ENCODE results near the gene COL25A1.
"Not testable (repeated sequence)": the region's sequence is repeated elsewhere in the genome, so short reads cannot be mapped to it uniquely, and the experiment has no call there.

Gene COL25A1

GRCh38 chr4:109011241-109012026, 291.0 kb downstream of the COL25A1 start:
- DNase-seq (ENCODE audit: low spot score): no peak

- no peak for DNase-seq (ENCODE audit: low spot score)
Observed at GRCh38 chr4:109010521-109010920, 291.9 kb downstream of the COL25A1 start.

GRCh38 chr4:109009909-109010308, 292.5 kb downstream of the COL25A1 start:
- no peak for DNase-seq (ENCODE audit: low spot score)

- DNase-seq (ENCODE audit: low spot score): no peak
Observed at GRCh38 chr4:109007976-109008375, 294.5 kb downstream of the COL25A1 start.

GRCh38 chr4:109005523-109005922, 296.9 kb downstream of the COL25A1 start:
- DNase-seq (ENCODE audit: low spot score): no peak

DNA sequence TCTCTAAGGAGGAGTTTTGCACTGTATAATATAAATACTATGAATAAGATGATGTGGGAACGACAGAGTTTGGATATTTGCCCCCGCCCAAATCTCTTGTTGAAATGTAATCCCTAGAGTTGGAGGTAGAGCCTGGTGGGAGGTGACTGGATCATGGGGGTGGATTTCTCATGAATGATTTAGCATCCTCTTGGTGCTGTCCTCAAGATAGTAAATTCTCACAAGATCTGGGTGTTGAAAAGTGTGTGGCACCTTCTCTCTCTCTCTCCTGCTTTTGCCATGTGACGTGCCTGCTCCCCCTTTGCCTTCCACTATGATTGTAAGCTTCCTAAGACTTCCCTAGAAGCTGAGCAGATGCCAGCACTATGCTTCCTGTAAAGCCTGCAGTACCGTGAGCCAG, 298.0 kb downstream of the COL25A1 start:
- DNase-seq (ENCODE audit: low spot score): no peak

GRCh38 chr4:109003964-109004363, 298.5 kb downstream of the COL25A1 start:
- no peak for DNase-seq (ENCODE audit: low spot score)

DNA sequence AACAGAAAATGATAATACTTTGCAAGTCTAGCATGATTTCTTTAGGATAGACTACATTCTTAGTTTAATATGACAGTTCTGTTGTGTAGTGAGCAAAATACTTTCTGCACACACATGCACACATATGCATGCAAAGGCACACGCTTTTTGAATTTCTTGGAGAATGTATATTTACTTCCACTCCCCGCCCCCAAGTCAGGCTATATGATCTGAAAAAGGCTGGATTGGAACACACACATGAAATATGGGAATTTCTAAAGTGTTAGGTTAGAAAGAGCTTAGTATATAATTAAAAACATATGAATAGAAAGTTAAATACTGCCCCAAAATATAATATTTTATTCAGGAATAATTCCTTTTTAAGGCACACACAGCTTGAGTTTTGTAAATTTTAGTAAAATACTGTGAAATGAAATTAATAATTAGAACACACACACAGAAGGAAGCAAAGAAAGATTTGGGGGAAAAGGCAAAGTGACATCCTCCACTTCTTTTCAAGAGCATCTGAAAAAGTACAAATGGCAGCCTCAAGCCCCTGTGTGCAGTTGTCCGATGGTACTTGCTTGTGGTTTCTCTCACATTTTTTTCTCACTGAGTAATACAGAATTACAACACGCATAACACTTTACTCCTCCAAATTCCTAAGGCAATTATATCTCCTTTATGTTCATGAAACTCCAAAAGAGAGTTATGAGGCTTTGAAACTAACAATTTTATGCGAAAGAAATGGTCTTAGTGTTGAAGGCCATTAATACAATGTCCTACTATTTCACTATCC, 310.7 kb downstream of the COL25A1 start:
- DNase-seq (ENCODE audit: low spot score): no peak

- DNase-seq (ENCODE audit: low spot score): no peak
Observed at GRCh38 chr4:108988464-108989195, 313.8 kb downstream of the COL25A1 start.

GRCh38 chr4:108984495-108984894, 318.0 kb downstream of the COL25A1 start:
- not testable (repeated sequence) for DNase-seq (ENCODE audit: low spot score)

DNA sequence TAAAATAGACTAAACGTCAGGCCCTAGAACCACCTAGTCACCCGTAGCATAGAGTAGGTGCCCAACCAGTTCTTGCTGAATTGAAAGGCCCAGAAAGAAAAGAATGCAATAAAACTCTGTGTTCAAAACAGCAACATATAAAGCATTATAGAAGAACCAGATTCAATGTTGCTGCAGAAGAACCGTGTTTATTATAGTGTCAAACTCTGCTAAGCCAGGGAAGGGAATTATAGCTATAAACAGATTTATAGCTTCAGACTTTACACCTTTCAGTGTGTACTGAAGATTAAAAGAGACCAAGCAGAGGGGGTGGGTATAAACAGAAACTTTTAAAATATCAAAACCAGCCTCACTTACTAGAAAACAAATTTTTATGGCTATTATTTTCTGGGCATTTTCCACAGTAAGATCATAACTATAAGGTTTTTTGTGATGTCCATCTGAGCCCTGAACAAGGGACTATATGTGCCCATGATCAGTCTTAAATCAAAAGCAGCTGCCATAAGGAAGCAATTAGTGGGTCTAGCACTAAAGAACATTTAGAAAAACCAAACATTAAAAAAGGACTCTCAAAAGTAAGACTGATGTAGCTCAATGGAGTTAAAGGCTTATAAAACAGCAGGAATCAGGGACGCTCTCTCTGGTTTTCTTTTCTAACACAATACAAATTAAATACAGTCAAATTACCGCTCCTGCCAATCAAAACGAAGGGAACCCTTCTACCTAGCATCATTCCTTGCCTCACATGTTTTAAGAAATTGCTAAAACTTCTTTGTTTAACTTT, 319.9 kb downstream of the COL25A1 start:
- DNase-seq (ENCODE audit: low spot score): no peak

DNA sequence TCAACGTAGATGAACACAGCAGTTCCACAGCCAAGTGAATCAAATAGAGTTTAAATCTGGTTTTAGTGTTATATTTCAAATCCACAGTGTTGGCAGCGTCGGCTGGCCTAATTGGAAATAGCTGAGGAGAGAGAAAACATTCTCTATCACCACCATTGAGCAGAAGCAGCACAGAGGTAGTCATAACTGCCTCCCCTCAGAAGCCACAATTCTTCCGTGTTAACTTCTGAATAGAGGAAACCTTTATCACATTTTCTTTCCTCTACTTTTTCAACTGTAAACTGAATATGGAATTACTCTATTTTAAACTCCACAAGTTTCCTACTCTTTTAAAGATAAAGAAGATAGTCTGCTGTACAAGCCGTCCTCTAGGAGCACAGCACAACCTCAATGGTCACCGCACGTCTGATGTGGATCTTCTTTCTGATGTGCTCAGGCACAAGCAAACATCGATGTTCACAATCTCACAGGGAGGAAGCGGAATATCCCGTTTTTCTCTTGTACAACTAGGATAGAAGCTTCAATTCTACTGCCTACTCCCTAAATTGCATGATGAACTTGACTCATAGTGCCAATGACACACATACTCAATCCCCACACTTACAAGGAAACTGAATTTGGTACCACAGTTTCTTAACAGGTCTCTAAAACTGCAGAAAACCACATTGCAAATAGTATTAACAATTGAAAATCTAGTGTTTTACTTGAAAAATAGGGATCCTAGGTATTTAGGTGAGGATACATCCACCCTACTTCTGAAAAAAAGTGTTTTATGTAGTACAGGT, 321.8 kb downstream of the COL25A1 start:
- DNase-seq (ENCODE audit: low spot score): no peak

- no peak for DNase-seq (ENCODE audit: low spot score)
Observed at GRCh38 chr4:108979759-108980158, 322.7 kb downstream of the COL25A1 start.

DNA sequence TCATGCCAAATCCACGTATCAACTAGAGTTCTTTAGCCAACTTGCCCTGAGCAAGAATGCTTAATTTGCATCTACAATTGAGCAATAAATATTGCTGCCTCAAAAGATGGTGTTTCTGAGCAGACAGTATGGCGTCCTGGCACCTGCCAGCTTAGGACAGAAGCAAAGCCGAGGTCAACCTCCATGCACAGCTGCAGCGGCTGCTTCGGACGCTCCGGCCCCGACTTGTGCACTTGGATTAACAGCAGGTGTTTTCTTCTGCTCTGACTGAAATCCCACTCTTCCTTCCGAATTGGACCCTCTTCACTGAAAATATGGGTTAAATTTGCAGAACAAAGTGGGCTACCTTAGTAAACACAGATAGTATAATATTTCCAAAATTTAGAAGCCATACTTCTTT, 324.4 kb downstream of the COL25A1 start:
- DNase-seq (ENCODE audit: low spot score): no peak

DNA sequence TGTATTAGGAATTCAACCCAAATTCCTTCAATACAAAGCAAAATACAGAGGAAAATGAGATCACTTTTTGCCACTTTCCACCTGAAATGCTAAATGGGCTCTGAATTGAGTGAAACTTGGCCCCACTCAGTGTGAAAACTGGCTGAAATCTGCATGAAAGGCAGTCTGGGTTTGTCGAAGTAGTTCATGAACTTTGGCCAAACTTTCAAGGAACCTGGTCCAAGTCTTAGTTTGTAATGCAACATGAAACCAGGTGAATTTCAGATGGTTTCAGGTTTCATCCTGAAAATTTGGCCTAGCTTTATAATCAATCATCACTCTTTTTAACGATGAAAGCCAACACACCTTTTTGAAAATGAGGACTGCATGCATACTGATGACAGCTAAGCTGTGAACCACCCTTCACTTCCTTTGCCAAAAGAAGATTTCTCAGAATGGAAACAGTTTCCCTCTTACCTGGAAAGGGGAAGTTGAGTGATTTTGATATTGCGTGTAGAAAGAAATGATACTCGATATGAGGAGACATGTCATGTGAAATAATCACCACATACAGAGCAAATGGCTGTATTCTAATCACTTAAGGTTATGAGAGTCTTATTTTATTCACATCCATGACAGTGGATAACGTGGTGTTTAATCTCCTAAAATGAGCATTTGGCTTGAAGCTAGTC, 329.7 kb downstream of the COL25A1 start:
- peak; percentile 16 for DNase-seq (ENCODE audit: low spot score)

DNA sequence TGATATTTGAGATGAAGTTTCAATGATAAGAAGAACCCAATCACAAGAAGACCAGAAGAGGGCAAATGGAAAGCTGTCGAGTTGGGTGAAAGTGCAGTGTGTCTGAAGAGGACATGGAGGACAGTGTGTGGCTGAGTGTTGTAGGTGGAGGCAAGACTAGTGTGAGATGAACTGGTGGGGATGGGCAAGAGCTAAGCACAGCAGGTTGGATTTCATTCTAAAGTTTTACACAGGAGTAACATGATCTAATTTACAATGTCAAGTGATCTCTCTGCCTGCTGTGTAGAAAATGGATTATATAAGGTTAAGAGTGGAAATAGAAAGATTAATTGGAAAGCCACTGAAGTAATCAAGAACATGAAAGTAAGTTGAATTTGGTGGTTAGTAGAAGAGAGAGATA, 331.0 kb downstream of the COL25A1 start:
- DNase-seq (ENCODE audit: low spot score): no peak

DNA sequence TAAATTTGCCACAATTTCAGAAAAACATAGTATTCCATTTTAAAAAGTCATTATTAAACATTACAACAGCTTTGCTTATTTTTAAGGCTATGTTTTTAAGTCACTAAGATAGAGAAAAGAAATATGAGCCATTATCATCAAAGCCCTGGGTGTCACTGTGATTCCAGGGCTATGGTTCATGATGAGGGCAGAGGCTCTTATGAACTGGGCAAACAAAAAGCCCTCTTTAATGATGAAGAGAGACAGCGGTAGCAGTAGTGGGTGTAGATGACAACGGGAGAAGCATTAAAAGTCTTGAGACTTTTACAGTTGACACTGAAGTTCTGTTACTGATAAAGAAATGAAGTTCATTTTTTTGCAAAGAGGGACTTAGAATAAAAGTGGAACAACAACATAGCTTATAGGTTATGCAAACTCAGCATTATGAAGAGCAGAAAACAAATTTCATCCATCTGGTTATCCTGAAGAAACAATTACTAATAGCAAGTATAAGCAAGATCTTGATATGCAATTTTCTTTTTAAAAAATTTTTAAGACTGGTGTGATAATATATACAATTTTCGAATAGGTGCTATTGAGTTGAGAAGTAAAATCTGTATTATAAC, 336.9 kb downstream of the COL25A1 start:
- no peak for DNase-seq (ENCODE audit: low spot score)

- DNase-seq (ENCODE audit: low spot score): no peak
Observed at GRCh38 chr4:108965016-108965415, 337.4 kb downstream of the COL25A1 start.

- DNase-seq (ENCODE audit: low spot score): no peak
Observed at GRCh38 chr4:108963910-108964309, 338.5 kb downstream of the COL25A1 start.

- no peak for DNase-seq (ENCODE audit: low spot score)
Observed at GRCh38 chr4:108959491-108959890, 343.0 kb downstream of the COL25A1 start.
